NOMO-1 treated with dmso at 0.1 percent for 144 hours (cell line): ENCODE results near the gene AMOTL1.
"Not testable (repeated sequence)": the region's sequence is repeated elsewhere in the genome, so short reads cannot be mapped to it uniquely, and the experiment has no call there.

Experiments
- DNase-seq: peaks from one replicate; lab custom pipeline; 2025; ENCODE audit not compliant: unreplicated experiment; lab: John Stamatoyannopoulos, UW

AMOTL1 gene

GRCh38 chr11:94769880-94770279 lies 1.7 kb downstream of the AMOTL1 start:
- DNase-seq = no peak

- no peak for DNase-seq
Observed at GRCh38 chr11:94770563-94771120, 2.5 kb downstream of the AMOTL1 start.

- no peak for DNase-seq
Observed at GRCh38 chr11:94771390-94771789, 3.2 kb downstream of the AMOTL1 start.

GRCh38 chr11:94771951-94772350 lies 3.8 kb downstream of the AMOTL1 start:
- DNase-seq = no peak

- no peak for DNase-seq
Observed at GRCh38 chr11:94773842-94774241, 5.7 kb downstream of the AMOTL1 start.

GRCh38 chr11:94774345-94774744 lies 6.2 kb downstream of the AMOTL1 start:
- DNase-seq = no peak

DNA sequence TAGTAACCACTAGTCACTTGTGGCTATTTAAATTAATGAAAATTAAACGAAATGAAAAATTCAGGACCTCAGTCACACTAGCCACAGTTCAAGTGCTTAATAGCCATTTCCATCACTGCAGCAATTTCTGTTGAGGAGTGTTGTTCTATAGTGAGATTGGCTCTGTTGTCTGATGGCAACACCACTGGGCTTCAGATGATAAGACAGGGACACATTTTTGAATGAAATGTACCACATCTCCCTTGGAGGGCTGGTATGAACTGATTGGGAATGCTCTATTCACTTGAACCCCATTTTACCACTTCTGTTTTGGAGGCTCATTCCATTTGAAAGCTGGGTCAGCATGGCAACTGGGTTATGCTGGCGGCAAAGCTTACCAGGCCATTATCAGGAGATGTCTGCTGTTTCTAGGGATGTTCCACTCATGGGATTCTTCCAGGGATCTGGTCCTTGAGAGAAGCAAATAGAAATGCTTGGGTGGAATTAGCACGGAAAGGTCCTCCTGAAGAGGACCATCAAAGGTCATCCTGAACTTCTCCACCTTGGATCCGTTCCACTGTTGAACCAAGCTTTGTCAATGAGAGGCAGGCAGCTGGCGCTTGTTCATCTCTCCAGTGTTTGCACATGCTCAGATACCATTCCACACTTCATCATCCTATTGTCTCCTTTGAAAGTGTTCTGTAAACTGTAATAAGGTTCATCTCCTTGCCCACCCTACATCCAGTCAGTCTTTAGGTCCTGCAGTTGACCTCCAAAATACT lies 7.6 kb downstream of the AMOTL1 start:
- DNase-seq = no peak

- DNase-seq = no peak
Observed at GRCh38 chr11:94776351-94777321, 8.5 kb downstream of the AMOTL1 start.

- DNase-seq = no peak
Observed at GRCh38 chr11:94780432-94780831, 12.3 kb downstream of the AMOTL1 start.

- DNase-seq = no peak
Observed at GRCh38 chr11:94781837-94782236, 13.7 kb downstream of the AMOTL1 start.

DNA sequence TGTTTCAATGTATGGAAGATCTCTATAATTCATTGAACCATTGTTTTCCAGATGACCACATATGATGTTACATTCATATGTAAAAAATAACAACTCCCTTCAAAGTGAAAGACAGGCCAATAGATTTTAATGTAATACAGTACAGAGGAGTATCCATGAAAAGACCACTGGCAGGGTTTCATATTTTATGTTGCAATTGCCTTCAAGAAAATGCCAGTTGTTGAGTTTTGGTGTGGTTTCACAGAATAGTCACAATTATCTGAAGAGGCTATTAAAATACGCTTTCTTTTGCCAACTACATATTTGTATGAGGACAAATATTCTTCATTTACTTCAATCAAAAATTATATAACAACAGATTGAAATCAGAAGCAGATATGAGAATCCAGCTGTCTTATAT lies 14.3 kb downstream of the AMOTL1 start:
- no peak for DNase-seq

GRCh38 chr11:94784884-94785283 lies 16.7 kb downstream of the AMOTL1 start:
- no peak for DNase-seq

GRCh38 chr11:94785509-94785908 lies 17.4 kb downstream of the AMOTL1 start:
- DNase-seq = no peak

DNA sequence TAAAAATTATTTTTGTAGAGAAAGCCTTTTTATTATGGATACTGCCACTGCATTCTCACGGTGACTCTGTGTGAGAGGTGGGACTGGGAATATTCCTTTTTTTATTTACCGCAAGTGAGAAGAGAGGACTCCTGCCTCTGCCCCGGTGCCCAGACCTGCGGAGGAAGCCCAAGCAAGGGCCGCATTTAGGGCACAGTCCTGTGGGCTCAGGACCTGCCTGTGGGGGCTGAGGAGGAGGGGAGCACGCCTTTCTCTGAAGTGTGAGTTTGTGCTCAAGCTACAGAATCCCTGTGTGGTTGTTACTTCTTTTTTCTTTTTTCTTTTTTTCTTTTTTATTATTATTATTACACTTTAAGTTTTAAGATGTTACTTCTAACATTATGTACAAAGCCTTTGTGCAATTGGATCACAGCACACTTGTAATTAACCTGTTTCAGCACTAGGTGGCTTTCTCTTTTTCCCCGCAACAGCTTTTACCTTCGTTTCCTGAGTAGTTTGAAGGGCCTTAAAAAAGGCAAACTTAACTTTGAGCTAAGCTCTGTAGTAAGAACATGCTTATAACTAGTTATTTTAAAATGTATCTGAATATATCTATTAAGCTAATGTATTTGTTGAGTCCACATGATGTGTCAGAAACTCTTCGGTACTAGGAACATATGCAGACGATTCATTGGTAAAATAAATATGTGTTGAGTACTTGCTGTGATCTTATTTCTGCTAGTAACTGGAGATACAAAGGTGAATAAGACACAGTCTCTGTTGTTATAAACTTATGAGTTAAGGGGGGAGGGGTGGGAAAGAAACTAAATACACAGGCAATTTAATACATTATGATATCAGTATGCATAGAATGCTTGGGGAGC lies 18.3 kb downstream of the AMOTL1 start:
- DNase-seq = no peak

- DNase-seq = no peak
Observed at GRCh38 chr11:94787801-94788200, 19.6 kb downstream of the AMOTL1 start.

DNA sequence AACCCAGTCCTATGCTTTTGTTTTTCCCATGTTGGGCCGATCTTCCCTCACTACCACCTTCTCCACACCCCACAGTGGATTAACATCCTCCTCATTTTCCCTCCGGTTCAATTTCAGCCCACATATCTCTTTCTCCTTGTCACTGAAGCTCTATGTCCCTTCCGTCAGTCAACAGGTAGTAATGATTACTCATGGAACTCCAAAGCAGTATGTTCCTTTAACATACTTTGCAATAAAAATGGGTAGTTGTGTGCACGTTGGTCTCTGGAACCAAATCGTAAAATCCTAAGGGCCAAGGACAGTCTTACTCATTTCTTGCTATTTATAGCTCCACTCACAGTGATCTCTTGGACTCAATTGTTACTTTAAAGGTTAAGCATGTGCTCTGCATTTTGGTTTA lies 20.2 kb downstream of the AMOTL1 start:
- no peak for DNase-seq

- DNase-seq = no peak
Observed at GRCh38 chr11:94790197-94790596, 22.0 kb downstream of the AMOTL1 start.

DNA sequence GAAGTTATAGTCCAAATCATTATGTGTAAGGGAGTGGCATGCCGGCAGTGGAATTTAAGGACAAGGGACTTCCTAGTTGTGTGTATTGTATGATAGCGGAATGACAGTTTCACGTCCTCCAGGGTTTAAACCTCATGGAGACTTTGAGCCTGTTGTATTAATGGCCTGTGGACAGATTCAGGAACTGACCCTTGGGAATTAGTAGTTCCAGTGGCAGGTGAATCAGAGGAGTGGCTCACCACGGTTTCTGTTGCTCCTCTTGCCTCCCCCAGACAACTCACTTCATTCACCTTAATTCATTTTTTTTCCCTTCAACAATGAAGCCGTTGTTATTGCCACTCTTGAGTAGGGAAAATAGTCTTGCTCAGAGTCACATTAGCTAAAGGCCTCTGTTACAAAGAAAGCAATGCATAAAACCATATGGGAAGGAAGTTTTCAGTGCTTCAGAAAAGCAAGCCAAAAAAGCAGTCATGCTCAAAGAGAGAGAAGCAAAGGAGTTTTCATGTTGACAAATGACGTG lies 22.6 kb downstream of the AMOTL1 start:
- no peak for DNase-seq

GRCh38 chr11:94791216-94791889 lies 23.2 kb downstream of the AMOTL1 start:
- no peak for DNase-seq

GRCh38 chr11:94791942-94792341 lies 23.8 kb downstream of the AMOTL1 start:
- DNase-seq = not testable (repeated sequence)
